NCI-H446 (cell line): ENCODE data around the gene RAP1GAP.

ENCODE experiments used
- DNase-seq, 2 experiments: peaks; one replicate each; lab custom pipeline; 2025; lab: John Stamatoyannopoulos, UW

The RAP1GAP gene

DNA sequence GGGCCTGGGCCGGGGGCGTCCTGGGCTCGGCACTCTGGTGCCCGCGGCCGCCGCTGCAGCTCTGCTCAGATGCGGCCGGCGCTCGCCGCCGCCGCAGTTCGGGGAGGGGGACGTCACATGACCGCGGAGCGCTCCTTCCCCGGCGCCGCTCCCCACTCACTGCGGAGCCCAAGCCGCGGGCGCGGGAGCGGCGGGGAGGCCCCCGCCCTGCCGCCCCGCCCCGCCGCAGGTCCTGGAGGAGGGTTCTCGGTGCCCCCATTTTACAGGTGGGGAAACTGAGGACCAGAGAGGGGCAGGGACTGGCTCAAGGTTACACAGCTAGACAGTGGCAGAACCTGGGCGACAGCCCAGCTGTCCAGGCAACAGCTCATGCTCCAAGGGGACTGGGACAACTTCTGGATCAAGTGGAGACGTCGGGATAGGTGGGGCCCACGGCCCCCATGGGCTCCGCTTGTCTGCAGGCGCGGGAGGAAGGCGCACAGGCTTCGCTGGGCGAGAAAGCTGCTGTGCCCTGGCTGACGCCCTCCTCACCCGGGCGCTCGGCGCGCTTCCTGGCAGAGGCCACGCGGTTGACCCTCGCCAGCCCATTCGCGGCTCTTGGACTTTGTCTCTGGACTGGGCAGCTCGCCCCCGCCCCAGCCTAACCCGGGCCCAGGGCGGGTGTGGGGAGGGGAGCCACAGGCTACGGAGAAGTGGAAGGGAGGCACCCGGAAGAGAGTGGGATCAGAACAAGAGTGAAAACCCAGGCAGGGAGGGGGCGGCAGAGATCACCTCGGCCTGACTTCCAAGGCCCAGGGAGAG lies at the start of gene RAP1GAP:
RAP1GAP (minus strand) TSS at position 100 of the 801 bp plus-strand sequence. CDS start 49,325 bp downstream, outside the sequence.
- no peak for DNase-seq

DNA sequence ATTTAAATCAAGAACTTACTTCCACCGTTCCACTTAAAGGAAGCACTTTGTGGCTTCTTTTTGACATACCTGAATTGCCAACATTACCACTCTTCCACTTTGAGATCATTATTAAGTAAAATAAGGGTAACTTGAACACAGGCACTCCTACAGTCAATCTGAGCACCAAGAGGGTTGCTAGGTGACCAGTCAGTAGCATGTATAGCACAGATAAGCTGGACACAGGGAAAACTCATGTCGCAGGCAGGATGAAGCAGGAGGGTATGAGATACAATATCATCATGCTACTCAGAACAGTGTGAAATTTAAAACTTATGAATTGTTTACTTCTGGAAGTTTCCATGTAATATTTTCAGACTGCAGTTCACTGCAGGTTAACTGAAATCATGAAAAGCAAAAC lies 47.0 kb upstream of the RAP1GAP start:
- no peak for DNase-seq

DNA sequence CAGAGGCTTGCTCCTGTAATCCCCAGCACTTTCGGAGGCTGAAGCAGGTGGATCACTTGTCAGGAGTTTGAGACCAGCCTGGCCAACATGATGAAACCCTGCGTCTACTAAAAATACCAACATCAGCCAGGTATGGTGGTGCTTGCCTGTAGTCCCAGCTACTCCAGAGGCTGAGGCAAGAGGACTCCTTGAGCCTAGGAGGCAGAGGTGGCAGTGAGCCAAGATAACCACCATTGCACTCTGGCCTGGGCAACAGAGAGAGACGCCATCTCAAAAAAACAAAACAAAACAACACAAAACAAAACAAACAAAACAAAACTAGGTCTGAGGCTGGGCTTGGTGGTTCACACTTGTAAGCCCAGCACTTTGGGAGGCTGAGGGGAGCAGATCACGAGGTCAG lies 38.7 kb upstream of the RAP1GAP start:
- DNase-seq: no peak

DNA sequence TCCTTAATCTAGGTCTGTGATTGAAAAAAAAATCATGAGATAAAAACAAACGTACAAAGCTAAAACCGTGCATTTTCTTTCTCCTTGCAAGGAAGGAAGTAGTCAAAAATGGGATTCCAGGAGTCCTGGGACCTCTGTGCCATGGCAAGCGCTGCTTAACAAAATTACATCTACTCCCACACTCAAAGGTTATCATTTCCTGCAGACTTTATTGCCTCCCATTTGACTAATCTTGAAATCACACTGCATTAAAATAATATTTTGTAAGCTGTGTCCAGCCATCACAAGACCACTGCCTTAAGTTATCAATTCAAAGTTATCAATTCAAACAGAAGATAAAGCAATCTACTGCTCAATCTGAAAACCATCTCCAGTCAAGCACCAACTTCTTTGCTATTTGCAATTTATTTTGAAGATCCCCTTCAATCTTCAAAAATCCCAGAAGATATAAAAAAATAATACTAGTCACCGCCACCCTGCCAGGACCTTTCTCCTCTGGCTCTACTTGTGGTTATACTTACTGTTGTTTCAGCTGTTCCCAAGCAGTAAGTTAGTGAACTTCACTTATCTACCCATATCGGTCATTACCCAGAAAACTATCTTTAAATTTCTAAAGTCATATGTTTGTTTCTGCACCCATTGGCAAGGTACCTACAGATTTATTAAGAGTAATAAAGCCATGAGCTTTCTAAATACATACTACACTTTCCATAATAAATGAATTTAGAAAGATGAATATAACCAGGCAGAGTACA lies 38.1 kb upstream of the RAP1GAP start:
- no peak for DNase-seq

DNA sequence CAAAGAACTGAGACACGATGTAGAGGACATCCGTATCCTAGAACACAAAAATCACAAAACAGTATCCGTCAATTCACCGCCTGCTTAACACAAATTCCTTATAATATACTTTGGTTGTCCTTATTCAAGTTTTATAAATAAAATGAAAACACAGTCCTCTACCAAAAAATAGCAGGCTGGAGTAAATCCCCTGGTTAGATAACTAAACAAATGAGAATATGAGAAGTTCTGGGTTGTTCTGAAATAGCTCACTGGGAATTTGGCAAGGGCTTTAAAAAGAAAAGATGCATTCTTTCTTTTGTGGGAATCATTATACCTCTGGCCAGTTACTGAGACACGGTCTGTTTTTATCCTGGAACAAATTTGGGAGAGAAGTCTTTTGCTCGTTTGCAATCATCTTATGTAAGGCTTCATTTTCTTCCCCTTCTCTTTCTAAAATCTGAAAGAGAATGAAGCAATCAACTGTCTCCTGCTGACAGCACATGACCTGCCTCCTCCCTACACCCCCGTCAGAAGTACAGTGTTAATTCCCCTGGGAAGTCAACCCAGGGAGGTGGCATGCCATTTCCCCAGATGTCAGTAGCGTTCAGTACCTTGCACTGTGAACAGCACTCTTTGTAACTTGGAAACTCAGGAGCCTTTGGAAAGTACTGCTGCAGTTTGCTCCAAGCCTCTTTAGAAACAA lies 37.1 kb upstream of the RAP1GAP start:
- DNase-seq: no peak

DNA sequence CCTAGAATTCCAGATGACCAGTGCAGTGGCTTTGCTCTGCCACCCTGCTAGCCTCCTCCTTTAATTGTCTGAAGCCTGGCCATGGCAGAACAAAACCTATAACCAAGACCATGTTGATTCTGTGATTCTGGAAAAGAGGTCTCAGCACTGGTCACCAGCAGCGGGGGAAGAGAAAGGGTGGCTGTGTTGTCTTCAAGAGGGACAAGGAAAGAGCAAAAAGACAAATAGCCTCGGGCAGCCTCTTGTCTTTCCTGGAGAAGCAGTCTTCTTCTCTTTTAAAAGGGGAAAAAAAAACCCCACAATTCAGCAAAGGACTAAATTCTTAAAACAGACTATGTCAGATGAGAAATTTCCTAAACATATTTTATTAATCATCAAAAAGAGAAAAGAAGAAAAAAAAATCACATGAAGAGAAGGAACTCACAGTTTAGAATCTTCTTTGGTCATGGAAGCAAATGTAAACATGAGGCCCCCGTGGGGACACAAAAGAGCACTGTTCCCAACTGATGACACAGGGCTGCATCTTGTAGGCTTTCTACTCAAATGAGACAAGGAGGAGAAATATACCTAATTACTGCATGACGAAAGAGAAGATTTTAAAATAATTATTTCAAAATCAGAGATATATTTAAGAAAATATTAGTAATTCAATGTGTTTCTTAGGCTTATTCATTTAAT lies 36.3 kb upstream of the RAP1GAP start:
- no peak for DNase-seq

DNA sequence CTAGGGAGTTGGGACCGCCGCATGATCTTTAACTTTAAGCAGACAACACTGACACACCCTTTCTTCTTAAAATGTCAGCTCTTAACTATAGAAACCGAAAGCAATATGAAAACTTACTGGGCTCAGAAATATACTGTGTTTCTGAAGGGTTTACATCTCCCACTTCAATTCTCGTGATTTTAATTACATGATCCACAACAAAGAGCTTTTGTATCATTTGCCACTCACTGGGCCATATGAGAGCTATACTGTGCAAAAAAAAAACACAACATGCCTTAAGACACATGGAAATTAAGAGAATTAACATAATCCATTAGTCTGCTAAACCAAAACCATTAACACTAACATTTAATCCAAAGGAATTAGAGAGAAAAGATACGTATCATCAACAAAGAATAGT lies 35.0 kb upstream of the RAP1GAP start:
- DNase-seq: no peak

DNA sequence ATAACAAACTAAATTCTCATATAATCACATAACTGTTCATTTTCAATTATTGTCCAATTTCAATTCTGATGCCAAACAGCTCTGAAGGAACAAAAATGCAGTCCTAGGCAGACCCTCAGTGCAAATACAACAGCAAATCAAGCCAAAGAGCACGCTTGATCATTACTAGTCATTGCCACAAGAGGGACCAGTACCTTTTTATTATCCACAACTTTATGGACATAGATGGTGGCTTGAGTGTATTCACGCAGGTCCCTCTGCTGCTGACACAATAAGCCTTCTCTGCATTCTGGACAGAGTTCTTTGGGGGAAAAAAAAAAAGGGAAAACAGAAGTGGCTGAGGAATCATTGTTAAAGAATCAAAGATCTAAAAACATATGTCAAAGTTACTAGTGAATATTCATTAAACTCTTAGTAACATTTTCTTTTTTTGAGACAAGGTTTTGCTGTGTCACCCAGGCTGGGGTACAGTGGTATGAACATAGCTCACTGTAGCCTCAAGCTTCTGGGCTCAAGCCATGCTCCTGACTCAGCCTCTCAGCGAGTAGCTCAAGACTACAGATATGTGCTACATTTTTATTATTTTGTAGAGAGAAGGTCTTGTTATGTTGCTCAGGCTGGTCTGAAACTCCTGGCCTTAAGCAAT lies 34.3 kb upstream of the RAP1GAP start:
- DNase-seq: peak in 1 of 2 experiments; percentile 21

DNA sequence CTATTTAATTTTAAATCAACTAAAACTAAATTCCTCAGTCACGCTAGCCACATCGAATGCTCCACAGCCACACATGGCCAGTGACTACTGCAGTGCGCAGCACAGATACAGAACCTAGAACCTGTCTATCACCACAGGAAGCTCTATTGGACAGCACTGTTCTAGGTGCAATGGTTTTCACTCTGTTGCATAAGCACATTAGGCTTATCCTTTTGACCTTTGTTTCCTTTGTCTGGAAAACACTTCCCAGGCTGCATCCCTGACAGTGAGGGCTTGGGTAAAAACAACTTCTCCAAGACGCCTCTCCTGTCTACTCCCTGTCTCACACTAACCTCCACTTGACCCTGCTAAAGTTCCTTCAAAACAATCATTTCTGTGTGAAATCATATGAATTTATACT lies 33.6 kb upstream of the RAP1GAP start:
- DNase-seq: no peak

DNA sequence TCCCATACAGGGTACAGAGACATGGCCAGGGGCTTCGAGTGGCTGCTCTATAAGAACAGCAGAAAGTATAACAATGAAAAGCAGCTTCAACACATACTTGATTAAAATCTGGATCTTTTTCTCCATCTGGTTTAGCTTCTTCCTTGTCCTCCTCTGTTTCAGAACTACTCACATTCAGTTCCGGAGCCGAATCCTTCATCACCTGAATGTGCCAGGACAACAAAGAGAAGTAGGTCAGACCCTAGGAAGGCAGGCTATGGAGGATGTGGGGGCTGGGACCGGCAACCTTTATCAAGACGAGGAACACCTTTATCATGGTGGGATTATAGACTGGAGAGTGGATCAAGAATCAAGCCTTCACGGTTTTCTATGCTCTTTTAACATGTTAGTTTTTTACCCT lies 32.2 kb upstream of the RAP1GAP start:
- DNase-seq: no peak

DNA sequence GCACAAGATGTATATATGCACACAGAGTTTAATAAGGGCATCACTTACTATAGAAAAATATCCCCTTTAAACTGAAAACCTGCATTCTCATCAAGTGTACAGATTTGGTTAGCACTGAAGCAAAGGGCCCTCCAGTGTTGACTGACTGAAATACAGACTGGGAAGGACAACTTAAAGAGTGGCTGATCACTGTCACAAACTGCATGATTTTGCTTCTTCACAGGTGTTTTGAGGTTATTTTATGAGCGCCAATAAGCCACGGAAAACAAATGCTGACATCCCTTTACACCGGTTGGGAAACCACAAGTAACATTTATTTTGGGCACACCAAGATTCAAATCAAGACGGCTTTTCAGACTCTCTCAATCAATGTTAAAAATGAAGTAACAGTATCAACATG lies 30.9 kb upstream of the RAP1GAP start:
- no peak for DNase-seq

DNA sequence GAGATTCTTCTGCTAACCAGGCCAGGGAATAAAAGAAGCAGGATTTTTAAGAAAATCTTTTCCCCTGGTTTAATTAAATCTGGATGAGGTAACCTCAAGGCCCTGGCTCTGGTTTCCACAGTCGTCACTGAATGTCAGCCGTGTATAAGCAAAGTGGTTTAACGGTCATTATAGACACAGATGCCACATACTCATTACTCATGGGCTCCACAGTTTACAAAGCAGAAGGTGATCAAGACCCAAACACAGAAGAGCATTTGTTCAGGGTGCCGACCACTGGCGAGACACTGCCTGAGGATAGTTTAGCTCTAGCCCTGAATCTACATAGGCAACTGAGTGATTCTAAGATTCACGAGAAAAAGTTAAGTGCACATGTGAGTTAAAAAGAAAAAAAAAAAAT lies 27.8 kb upstream of the RAP1GAP start:
- no peak for DNase-seq

DNA sequence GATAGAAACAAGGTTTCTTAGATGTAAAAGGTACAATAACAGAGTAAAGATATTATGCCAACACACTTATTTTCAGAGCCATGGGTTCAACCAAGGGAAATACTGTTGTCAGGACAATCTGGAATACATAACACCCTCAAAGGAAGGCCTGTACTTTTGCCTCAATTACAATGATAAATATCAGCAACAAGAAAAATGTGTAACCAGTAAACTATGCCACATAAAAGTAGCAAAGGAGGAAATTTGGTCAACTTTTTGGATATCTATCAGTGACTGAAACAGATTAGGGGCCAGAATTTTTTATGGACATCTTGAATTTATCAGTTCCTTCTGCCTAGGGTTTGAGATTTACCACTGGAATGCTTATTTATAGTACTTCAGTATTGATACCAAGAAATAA lies 24.6 kb upstream of the RAP1GAP start:
- no peak for DNase-seq

DNA sequence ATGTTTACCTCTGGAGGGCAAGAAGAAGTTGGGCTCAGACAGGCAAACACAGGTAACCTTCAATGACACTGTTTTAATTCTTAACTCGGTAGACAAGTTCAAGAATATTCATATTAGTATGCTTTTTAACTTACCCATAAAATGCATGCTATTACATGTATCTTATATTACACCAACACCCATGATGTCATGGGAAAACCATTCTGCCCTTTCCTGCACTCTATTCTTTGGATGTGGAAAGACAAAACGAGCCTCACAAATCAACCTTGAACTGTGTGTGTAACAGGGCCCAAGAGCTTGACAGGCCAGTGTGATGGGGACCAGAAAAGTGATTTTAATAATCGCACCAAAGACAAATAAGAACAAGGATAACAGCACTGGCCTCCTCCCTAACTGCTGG lies 22.6 kb upstream of the RAP1GAP start:
- no peak for DNase-seq

DNA sequence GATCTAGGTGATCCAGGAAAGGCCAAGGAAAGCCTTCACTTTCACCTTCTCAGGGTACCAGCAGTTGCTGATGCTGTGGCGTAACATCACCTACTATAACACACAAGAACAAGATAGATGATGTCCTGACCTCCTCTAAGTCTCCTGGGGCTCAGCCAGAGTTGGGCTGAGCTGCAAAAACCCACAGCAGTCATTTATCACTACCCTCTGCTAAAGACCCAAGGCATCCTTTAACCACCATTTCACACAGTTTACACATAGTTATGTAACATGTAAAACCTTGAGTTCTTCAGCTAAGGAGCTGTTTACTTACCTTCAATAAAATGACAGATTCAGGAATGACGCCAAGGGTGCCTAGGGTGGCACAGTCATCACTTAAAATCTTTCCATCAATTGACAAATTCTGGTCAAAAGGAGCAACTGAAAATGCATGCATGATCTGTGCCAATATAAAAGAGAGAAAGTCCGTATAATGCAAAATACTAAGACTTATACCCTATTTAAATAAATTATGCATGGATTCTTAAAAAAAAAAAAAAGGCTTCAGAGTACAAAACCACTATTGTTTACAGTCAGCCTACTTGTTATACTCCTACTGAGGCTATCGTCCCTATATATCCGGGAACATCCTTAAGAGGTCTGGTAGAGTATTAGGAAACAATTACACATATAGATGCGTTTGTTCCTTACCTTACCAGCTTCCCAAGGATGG lies 20.7 kb upstream of the RAP1GAP start:
- DNase-seq: no peak

DNA sequence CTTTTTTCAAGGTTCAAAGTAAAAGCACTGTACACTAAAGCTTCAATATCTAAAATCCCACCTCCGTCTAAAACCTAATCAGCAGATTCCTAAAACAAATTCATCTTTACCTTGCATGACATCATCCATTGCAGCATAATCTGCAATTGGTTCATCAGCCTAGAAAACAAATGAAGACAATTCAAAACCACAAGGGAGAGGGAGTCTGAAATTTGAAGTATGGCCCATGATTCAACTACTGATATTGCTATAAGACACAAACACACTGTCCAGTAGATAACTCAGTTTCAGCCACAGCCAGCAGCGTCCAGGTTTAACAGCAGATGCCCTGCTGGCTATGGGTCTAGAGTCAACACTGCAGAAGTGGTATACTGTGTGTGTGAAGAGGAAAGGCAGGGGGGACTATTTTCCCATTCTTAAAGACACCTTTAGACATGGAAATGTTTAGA lies 17.9 kb upstream of the RAP1GAP start:
- no peak for DNase-seq

DNA sequence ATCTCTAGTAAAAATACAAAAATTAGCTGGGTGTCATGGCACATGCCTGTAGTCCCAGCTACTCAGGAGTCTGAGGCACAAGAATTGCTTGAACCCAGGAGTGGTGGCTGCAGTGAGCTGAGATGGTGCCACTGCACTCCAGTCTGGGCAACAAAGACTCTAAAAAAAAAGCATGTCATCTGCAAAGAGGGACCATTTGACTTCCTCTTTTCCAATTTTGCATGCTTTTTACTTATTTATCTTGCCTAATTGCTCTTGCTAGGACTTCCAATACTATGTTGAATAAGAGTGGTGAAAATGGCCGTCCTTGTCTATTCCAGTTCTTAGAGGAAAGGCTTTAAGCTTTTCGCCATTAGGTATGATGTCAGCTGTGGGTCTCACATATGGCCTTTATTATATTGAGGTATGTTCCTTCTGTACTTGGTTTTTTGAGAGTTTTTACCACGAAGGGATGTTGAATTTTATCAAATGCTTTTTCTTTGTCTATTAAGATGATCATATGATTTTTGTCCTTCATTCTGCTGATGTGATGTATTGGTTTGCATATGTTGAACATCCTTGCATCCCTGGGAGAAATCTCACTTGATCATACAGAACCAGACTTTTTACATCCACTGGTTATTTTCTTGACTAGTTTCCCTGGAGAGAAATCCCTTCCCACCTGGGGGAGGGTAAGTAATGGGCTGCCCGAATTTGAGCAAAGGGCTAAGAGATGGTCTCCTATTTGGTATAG lies 17.0 kb upstream of the RAP1GAP start:
- no peak for DNase-seq

DNA sequence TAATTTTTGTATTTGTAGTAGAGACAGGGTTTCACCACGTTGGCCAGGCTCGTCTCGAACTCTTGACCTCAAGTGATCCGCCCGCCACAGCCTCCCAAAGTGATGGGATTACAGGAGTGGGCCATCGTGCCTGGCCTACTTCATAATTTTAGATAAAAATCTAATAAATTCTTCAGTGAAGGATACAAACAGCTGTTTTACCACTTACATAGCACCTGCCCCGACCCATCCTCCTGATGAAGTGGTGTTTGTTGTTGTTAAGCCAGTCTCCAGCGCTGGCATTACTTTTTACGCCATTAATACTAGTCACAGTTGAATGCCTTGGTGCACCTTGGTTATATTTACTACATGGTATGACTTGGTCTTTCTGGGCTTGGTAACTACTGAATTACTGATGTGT lies 12.3 kb upstream of the RAP1GAP start:
- no peak for DNase-seq

DNA sequence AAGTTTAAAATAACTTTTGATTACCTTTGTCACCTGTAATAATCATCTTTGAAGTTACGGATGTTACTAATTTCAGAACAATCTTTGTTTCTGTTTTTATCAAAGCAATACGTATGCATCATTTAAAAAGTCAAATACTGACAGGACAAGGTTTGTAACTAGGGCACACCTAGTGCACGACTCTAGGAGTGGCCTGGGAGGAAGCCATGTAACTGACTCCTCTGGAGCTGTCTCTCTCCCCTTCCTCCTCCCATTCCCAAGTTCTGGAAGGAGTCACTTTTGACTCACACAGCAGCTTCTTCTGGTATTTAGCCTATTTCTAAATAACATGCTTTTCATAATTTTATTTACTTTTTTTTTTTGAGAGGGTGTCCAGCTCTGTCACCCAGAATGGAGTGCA lies 11.8 kb upstream of the RAP1GAP start:
- DNase-seq: no peak

DNA sequence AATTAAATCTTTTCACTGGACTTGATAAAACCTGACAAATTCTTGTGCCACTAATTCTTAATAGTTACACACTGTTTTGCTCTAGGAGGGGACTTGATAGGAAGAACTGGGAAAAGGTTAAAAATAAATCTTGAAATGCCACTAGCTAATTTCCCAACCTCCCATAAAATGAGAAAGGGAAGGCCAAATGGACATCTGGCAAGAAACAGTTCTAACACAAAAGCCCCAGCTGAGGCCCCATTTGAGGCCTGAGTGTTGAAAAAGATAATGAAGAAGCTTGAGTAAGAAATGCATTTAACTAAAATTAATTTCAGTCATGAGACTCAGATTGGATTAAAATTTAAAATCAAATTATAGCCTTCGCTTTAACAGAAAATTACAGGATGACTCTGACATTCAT lies 11.2 kb upstream of the RAP1GAP start:
- DNase-seq: no peak
